ENCODE data around the gene STAG1. TPM values are rescaled to one million over a fixed set of nuclear protein-coding genes. Genes with fewer than 3 reads are reported as not detected.

Gene STAG1
- total and polyA plus RNA-seq, 2 experiments from 2014 or later: 9.0 to 21.9 TPM

GRCh38 chr3:136473716-136474326, 278.4 kb downstream of the STAG1 start (continued):
- TF ChIP-seq, protein P1, sequence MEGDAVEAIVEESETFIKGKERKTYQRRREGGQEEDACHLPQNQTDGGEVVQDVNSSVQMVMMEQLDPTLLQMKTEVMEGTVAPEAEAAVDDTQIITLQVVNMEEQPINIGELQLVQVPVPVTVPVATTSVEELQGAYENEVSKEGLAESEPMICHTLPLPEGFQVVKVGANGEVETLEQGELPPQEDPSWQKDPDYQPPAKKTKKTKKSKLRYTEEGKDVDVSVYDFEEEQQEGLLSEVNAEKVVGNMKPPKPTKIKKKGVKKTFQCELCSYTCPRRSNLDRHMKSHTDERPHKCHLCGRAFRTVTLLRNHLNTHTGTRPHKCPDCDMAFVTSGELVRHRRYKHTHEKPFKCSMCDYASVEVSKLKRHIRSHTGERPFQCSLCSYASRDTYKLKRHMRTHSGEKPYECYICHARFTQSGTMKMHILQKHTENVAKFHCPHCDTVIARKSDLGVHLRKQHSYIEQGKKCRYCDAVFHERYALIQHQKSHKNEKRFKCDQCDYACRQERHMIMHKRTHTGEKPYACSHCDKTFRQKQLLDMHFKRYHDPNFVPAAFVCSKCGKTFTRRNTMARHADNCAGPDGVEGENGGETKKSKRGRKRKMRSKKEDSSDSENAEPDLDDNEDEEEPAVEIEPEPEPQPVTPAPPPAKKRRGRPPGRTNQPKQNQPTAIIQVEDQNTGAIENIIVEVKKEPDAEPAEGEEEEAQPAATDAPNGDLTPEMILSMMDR (conservative IDR thresholded peaks at IDR 0.05; ENCODE audit: low read depth in 2 of 2): no peak
- TF ChIP-seq JUNB (IDR thresholded peaks at IDR 0.05; ENCODE audit: unreplicated experiment) (no peak), EZH2phosphoT487 (IDR thresholded peaks at IDR 0.05; ENCODE audit: unreplicated experiment) (no peak)

DNA sequence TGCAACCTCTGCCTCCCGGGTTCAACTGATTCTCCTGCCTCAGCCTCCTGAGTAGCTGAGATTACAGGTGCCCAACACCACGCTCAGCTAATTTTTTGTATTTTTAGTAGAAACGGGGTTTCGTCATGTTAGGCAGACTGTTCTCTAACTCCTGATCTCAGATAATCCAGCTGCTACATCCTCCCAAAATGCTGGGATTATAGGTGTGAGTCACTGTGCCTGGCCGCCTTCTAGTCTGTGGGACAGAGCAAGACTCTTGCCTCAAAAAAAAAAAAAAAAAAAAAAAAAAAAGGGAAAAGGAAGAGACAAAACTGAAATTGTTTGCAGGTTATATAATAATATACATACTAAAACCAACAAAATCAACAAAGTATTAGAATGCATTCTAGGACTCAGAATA, 286.9 kb downstream of the STAG1 start:
- Mint-ChIP-seq H3K4me1 (no peaks in the 10 kb centered on the region), H3K27me3 (ENCODE audit: insufficient read depth, low read depth, poor library complexity) (peaks cover 2% of the 10 kb centered on the region), H3K36me3 (ENCODE audit: low read depth) (peaks cover 26% of the 10 kb centered on the region; the same call in 2 of the 3 replicates), H3K4me3 (no peak overlapping the region), H3K27ac (no peak overlapping the region), H3K9me3 (peaks cover 6% of the 10 kb centered on the region; the same call in 2 of the 3 replicates)
- H3K27me3 ChIP-seq (ENCODE audit: insufficient read depth): no peaks in the 10 kb centered on the region
- no peaks in the 10 kb centered on the region for H4K20me1 ChIP-seq (replicated peaks; ENCODE audit: insufficient read depth)
- no peaks in the 10 kb centered on the region; the same call in 1 of the 2 replicates for H3K36me3 ChIP-seq (ENCODE audit: insufficient read depth)
- no peaks in the 10 kb centered on the region for H3K9me2 ChIP-seq (ENCODE audit: insufficient read depth)
- H3K4me3 ChIP-seq: no peak overlapping the region
- no peaks in the 10 kb centered on the region for H3K4me1 ChIP-seq (ENCODE audit: insufficient read depth)
- ATAC-seq (no peak), DNase-seq (ENCODE audit: low spot score) (no peak)
- 0 out of 2 replicates have a peak, but pooled peaks cover 3% of the 10 kb centered on the region for H3K79me2 ChIP-seq (replicated peaks; ENCODE audit: insufficient read depth)
- no peak overlapping the region for H2AFZ ChIP-seq
- no peak overlapping the region for H3K4me2 ChIP-seq
- no peaks in the 10 kb centered on the region for H3F3A ChIP-seq (replicated peaks; ENCODE audit: low read depth)
- H3K27ac ChIP-seq (ENCODE audit: low read depth): no peak overlapping the region
- TF ChIP-seq REST (IDR thresholded peaks at IDR 0.05; ENCODE audit: unreplicated experiment) (no peak), ETS1 (IDR thresholded peaks at IDR 0.05) (no peak), JUNB (IDR thresholded peaks at IDR 0.05; ENCODE audit: unreplicated experiment) (no peak), EZH2 (IDR thresholded peaks at IDR 0.05; ENCODE audit: low read depth, unreplicated experiment) (no peak), POLR2AphosphoS5 (IDR thresholded peaks at IDR 0.05; ENCODE audit: low read depth) (no peak), EZH2phosphoT487 (IDR thresholded peaks at IDR 0.05; ENCODE audit: unreplicated experiment) (no peak)
- TF ChIP-seq, protein P2, sequence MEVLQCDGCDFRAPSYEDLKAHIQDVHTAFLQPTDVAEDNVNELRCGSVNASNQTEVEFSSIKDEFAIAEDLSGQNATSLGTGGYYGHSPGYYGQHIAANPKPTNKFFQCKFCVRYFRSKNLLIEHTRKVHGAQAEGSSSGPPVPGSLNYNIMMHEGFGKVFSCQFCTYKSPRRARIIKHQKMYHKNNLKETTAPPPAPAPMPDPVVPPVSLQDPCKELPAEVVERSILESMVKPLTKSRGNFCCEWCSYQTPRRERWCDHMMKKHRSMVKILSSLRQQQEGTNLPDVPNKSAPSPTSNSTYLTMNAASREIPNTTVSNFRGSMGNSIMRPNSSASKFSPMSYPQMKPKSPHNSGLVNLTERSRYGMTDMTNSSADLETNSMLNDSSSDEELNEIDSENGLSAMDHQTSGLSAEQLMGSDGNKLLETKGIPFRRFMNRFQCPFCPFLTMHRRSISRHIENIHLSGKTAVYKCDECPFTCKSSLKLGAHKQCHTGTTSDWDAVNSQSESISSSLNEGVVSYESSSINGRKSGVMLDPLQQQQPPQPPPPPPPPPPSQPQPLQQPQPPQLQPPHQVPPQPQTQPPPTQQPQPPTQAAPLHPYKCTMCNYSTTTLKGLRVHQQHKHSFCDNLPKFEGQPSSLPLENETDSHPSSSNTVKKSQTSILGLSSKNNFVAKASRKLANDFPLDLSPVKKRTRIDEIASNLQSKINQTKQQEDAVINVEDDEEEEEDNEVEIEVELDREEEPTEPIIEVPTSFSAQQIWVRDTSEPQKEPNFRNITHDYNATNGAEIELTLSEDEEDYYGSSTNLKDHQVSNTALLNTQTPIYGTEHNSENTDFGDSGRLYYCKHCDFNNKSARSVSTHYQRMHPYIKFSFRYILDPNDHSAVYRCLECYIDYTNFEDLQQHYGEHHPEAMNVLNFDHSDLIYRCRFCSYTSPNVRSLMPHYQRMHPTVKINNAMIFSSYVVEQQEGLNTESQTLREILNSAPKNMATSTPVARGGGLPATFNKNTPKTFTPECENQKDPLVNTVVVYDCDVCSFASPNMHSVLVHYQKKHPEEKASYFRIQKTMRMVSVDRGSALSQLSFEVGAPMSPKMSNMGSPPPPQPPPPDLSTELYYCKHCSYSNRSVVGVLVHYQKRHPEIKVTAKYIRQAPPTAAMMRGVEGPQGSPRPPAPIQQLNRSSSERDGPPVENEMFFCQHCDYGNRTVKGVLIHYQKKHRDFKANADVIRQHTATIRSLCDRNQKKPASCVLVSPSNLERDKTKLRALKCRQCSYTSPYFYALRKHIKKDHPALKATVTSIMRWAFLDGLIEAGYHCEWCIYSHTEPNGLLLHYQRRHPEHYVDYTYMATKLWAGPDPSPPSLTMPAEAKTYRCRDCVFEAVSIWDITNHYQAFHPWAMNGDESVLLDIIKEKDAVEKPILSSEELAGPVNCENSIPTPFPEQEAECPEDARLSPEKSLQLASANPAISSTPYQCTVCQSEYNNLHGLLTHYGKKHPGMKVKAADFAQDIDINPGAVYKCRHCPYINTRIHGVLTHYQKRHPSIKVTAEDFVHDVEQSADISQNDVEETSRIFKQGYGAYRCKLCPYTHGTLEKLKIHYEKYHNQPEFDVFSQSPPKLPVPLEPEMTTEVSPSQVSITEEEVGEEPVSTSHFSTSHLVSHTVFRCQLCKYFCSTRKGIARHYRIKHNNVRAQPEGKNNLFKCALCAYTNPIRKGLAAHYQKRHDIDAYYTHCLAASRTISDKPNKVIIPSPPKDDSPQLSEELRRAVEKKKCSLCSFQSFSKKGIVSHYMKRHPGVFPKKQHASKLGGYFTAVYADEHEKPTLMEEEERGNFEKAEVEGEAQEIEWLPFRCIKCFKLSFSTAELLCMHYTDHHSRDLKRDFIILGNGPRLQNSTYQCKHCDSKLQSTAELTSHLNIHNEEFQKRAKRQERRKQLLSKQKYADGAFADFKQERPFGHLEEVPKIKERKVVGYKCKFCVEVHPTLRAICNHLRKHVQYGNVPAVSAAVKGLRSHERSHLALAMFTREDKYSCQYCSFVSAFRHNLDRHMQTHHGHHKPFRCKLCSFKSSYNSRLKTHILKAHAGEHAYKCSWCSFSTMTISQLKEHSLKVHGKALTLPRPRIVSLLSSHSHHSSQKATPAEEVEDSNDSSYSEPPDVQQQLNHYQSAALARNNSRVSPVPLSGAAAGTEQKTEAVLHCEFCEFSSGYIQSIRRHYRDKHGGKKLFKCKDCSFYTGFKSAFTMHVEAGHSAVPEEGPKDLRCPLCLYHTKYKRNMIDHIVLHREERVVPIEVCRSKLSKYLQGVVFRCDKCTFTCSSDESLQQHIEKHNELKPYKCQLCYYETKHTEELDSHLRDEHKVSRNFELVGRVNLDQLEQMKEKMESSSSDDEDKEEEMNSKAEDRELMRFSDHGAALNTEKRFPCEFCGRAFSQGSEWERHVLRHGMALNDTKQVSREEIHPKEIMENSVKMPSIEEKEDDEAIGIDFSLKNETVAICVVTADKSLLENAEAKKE (CRISPR knock-in tag; IDR thresholded peaks at IDR 0.05): no peak
- TF ChIP-seq, protein P1 (conservative IDR thresholded peaks at IDR 0.05; ENCODE audit: low read depth in 2 of 2): no peak
